Common myeloid progenitor, CD34-positive (primary cell): ENCODE measurements around the gene HSF4.

Experiments used
- CTCF ChIA-PET: fragments of 350-600 bp; sonication (Branson Sonifier 250); formaldehyde crosslinking; loops from one replicate; lab custom pipeline; 2021; ENCODE audit warnings: antibody characterized with exemption; lab: Charles Lee
- POLR2A ChIA-PET: fragments of 350-600 bp; sonication (Branson Sonifier 250); formaldehyde crosslinking; loops from one replicate; lab custom pipeline; 2021; ENCODE audit warnings: antibody characterized with exemption; lab: Charles Lee
- DNase-seq, 3 donors: peaks; one replicate each; pipeline versions ENCODE4 v3.0.0 to v3.0.0-alpha.2; 2013
- H3K27ac ChIP-seq, 2 experiments: 1 replicate in 1 of 2; 2 replicates in 1 of 2; pipeline ENCODE4 v1.7.0; 2013; ENCODE audit warnings: inconsistent platforms in 2 of 2, low read length in 2 of 2, mild to moderate bottlenecking in 2 of 2, low read depth in 1 of 2, moderate library complexity in 1 of 2; ENCODE audit not compliant: severe bottlenecking in 2 of 2, insufficient read depth in 1 of 2, poor library complexity in 1 of 2
- H3K27me3 ChIP-seq, 5 experiments: replicated peaks in 2 of 5; 1 replicate in 3 of 5; 2 replicates in 2 of 5; pipeline versions ENCODE4 v1.6.1 to v1.7.0; 2013; ENCODE audit warnings: low read length in 4 of 5, mild to moderate bottlenecking in 2 of 5, moderate library complexity in 2 of 5, inconsistent platforms in 1 of 5; ENCODE audit not compliant: insufficient read depth in 5 of 5, control insufficient read depth in 4 of 5
- H3K36me3 ChIP-seq, 4 experiments: 1 replicate in 2 of 4; 2 replicates in 2 of 4; pipeline versions ENCODE4 v1.6.1 to v1.7.0; 2013; ENCODE audit warnings: low read length in 3 of 4, control low read depth in 1 of 4, mild to moderate bottlenecking in 1 of 4; ENCODE audit not compliant: control insufficient read depth in 4 of 4, insufficient read depth in 4 of 4
- H3K4me1 ChIP-seq, 4 experiments: 1 replicate in 3 of 4; 2 replicates in 1 of 4; pipeline versions ENCODE4 v1.6.1 to v1.7.1; 2013; ENCODE audit warnings: low read length in 3 of 4, mild to moderate bottlenecking in 3 of 4, control low read depth in 1 of 4, inconsistent platforms in 1 of 4, moderate library complexity in 1 of 4; ENCODE audit not compliant: control insufficient read depth in 4 of 4, insufficient read depth in 4 of 4; ENCODE audit errors: control extremely low read depth in 1 of 4
- H3K4me3 ChIP-seq, 7 experiments: 1 replicate in 4 of 7; 2 replicates in 3 of 7; pipeline versions ENCODE4 v1.5.1 to v1.7.0; 2013; ENCODE audit warnings: mild to moderate bottlenecking in 7 of 7, low read length in 6 of 7, moderate library complexity in 6 of 7, inconsistent platforms in 2 of 7, low read depth in 2 of 7, control low read depth in 1 of 7; ENCODE audit not compliant: insufficient read depth in 4 of 7, control insufficient read depth in 1 of 7; ENCODE audit errors: extremely low read depth in 1 of 7
- H3K9me3 ChIP-seq, 5 experiments: 1 replicate in 4 of 5; 2 replicates in 1 of 5; pipeline versions ENCODE4 v1.6.1 to v1.7.1; 2013; ENCODE audit warnings: low read length in 4 of 5, mild to moderate bottlenecking in 2 of 5, inconsistent platforms in 1 of 5, low read depth in 1 of 5, moderate library complexity in 1 of 5; ENCODE audit not compliant: control insufficient read depth in 4 of 5, insufficient read depth in 2 of 5; ENCODE audit errors: control extremely low read depth in 1 of 5
- WGBS: methylation state at CpG from one replicate; pipeline ENCODE4 v1.1.5; 2013; ENCODE audit not compliant: insufficient coverage; 5-methylcytosine and 5-hydroxymethylcytosine counted together

Gene HSF4

DNA sequence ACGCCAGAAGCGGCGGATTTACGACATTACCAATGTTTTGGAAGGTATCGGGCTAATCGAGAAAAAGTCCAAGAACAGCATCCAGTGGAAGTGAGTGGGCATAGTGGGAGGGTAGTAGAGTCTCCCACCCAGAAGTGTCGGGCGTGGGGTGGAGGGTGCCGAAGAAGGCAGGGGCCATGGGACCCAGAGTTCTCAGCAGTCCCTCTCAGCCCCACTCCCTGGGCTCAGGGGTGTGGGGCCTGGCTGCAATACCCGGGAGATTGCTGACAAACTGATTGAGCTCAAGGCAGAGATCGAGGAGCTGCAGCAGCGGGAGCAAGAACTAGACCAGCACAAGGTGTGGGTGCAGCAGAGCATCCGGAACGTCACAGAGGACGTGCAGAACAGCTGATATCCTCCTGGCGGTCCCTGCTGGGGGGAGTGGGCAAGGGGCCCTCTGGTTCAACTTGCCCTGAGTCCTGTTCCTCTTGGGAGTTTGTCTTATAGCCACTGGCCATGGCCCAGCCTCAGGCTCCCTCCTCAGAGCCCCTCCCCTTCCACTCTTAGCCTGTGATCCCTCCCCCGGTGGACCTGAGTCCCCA is 28.3 kb downstream of the HSF4 start:
- ChIA-PET POLR2A (interaction anchor here (1.5 kb wide), 1 partner anchor 30 kb away, joined by 3 read pairs; no protein-coding TSS in a partner anchor), CTCF (interaction anchor here (0.8 to 4.8 kb wide), 10 partner anchors 10 to 250 kb away, joined by 3 to 17 read pairs (median 4); partner anchors contain the start of gene MATCAP1)
- no peak for DNase-seq
- Histone ChIP-seq H3K4me3 (peak overlapping the region; percentile 72 to 98 (median 91)), H3K4me1 (peaks cover 0 to 22% (median 19%) of the 10 kb centered on the region in 4 experiments), H3K27ac (peak overlapping the region; percentile 66 to 90), H3K9me3 (no peaks in the 10 kb centered on the region), H3K36me3 (peaks cover 14 to 45% (median 42%) of the 10 kb centered on the region in 4 experiments), H3K27me3 (peaks cover 0 to 1% (median 0%) of the 10 kb centered on the region in 5 experiments)
- 34% methylated on average over 16 of the region's 17 CpGs for WGBS

DNA sequence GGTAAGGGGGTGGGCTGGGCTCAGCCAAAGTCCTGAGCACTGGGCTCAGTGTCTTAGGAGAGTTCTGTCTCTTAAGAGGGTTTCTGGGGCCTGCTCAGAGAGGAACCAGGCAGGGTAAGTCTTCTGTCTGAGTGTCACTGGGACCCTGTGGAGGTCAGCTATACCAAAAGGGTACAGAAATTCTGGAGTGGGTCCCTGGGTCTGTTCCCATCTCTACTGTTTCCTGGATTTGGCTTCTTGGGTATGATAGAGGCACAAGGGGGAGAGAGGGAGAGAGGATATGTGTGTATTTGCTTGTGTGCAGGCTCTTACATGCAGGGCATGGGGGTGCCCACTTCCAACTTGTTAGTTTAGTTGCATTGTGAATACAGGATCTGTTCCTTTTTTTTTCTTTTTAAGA is 29.0 kb downstream of the HSF4 start:
- H3K27ac ChIP-seq, result peak overlapping the region in 1 of 2 experiments; percentile 90
- CTCF ChIA-PET, result interaction anchor here (0.9 to 4.8 kb wide), 11 partner anchors 8 to 251 kb away, joined by 3 to 17 read pairs (median 5); partner anchors contain the start of gene TMEM208
- peak overlapping the region in 3 of 7 experiments; percentile 33 to 98 (median 97) for H3K4me3 ChIP-seq
- peaks cover 0 to 22% (median 20%) of the 10 kb centered on the region in 4 experiments for H3K4me1 ChIP-seq
- DNase-seq, result no peak
- H3K27me3 ChIP-seq, result no peaks in the 10 kb centered on the region
- H3K9me3 ChIP-seq, result no peaks in the 10 kb centered on the region
- peaks cover 17 to 52% (median 45%) of the 10 kb centered on the region in 4 experiments for H3K36me3 ChIP-seq
- POLR2A ChIA-PET, result no interaction called here

DNA sequence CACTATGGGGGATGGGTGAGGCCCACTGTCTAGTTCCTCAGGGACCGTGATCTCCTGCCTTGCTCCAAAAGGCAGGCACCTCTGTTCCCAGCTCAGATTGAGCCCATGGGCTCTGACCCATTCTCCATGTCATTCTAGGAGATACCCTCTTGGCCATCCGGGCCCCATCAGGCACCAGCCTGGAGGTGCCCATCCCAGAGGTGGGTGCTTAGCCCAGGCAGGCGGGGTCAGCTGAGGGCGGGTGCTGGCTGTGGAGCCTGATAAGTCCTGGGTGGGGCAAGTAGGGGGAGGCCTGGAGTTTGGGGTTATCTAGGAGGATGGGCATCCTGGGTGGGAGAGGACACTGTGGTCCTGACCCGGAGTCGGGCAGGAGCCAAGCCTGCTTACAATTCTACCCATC is 29.7 kb downstream of the HSF4 start:
- peaks cover 17 to 52% (median 45%) of the 10 kb centered on the region in 4 experiments for H3K36me3 ChIP-seq
- WGBS, result 100% methylated on average over 3 of the region's 6 CpGs
- H3K27ac ChIP-seq, result peak overlapping the region in 1 of 2 experiments; percentile 43
- H3K4me3 ChIP-seq, result no peak overlapping the region
- no peak for DNase-seq
- CTCF ChIA-PET, result interaction anchor here (1.0 to 4.8 kb wide), 8 partner anchors 9 to 251 kb away, joined by 3 to 17 read pairs (median 5); partner anchors contain the start of gene TMEM208
- POLR2A ChIA-PET, result no interaction called here
- H3K4me1 ChIP-seq, result peaks cover 0 to 22% (median 20%) of the 10 kb centered on the region in 4 experiments
- no peaks in the 10 kb centered on the region for H3K9me3 ChIP-seq
- no peaks in the 10 kb centered on the region for H3K27me3 ChIP-seq

DNA sequence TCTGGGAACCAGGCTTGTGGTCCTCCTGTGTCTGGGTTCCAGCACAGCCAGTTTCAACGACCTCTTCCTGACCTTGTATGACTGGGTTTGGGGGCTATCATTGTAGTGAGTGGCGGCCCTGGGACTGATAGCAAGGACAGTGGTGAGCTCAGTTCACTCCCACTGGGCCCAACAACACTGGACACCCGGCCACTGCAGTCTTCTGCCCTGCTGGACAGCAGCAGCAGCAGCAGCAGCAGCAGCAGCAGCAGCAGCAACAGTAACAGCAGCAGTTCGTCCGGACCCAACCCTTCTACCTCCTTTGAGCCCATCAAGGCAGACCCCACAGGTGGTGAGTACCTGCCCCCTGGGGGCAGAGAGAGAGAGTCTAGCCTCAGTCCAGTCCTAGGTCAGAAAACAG is 31.1 kb downstream of the HSF4 start:
- Histone ChIP-seq H3K36me3 (peaks cover 17 to 60% (median 48%) of the 10 kb centered on the region in 4 experiments), H3K9me3 (no peaks in the 10 kb centered on the region), H3K27me3 (no peaks in the 10 kb centered on the region), H3K27ac (no peak overlapping the region), H3K4me1 (peaks cover 0 to 22% (median 20%) of the 10 kb centered on the region in 4 experiments), H3K4me3 (no peak overlapping the region)
- DNase-seq, result no peak
- ChIA-PET POLR2A (no interaction called here), CTCF (interaction anchor here (0.6 to 4.8 kb wide), 6 partner anchors 9 to 242 kb away, joined by 3 to 17 read pairs (median 4); partner anchors contain the start of gene TMEM208)
- WGBS, result 93% methylated on average over 3 of the region's 5 CpGs

DNA sequence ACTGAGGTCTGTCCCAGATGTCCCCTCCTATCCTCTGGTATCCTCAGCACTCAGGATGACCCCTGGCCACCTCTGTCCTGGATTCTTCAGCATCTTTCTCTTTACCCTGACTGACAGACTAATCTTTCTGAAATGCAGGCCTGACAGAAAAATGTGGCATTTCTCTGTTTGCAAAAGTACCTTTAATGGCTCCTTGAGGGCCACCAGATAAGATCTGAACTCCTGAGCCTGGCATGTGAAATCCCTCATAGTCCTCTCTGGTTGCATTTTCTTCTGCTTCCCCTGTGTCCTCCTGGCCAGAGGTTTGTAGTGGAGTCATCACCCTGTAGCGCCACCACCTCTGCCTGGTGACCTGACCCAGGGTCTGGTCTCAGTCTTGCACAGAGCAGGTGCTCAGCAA is 32.3 kb downstream of the HSF4 start:
- no peaks in the 10 kb centered on the region for H3K9me3 ChIP-seq
- H3K27me3 ChIP-seq, result no peaks in the 10 kb centered on the region
- no peak for DNase-seq
- POLR2A ChIA-PET, result no interaction called here
- H3K27ac ChIP-seq, result no peak overlapping the region
- no peak overlapping the region for H3K4me3 ChIP-seq
- CTCF ChIA-PET, result interaction anchor here (0.9 to 4.8 kb wide), 9 partner anchors 8 to 64 kb away, joined by 3 to 22 read pairs (median 7); no protein-coding TSS in a partner anchor
- peaks cover 17 to 68% (median 55%) of the 10 kb centered on the region in 4 experiments for H3K36me3 ChIP-seq
- 80% methylated on average over 1 of the region's 1 CpG for WGBS
- peaks cover 0 to 16% (median 15%) of the 10 kb centered on the region in 4 experiments for H3K4me1 ChIP-seq

DNA sequence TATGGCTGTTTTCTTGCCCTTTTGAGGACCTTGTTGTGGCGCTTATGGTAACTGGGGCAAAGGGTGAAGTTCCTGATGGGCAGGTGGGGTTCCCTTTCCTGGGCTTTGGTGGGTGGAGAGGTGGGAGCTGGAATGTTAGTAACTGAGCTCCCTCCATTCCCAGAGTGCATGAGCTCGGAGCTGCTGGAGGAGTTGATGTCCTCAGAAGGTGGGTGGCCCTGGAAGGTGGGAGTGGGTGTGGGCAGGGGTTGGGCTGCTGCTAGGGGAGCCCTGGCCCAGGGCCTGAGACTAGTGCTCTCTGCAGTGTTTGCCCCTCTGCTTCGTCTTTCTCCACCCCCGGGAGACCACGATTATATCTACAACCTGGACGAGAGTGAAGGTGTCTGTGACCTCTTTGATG is 33.2 kb downstream of the HSF4 start:
- H3K36me3 ChIP-seq, result peaks cover 19 to 76% (median 61%) of the 10 kb centered on the region in 4 experiments
- POLR2A ChIA-PET, result interaction anchor here (0.6 to 1.0 kb wide), 2 partner anchors 13 to 47 kb away, joined by 4 to 6 read pairs; no protein-coding TSS in a partner anchor

More for the DNA sequence above, 33.2 kb downstream of the HSF4 start:
- no peak overlapping the region for H3K4me3 ChIP-seq
- no peak overlapping the region for H3K27ac ChIP-seq
- H3K27me3 ChIP-seq, result no peaks in the 10 kb centered on the region
- CTCF ChIA-PET, result interaction anchor here (0.9 to 2.9 kb wide), 23 partner anchors 9 to 244 kb away, joined by 3 to 22 read pairs (median 4); partner anchors contain the start of gene TMEM208
- peaks cover 0 to 14% (median 10%) of the 10 kb centered on the region in 4 experiments for H3K4me1 ChIP-seq
- no peaks in the 10 kb centered on the region for H3K9me3 ChIP-seq
- WGBS, result 93% methylated on average over 4 of the region's 6 CpGs
- no peak for DNase-seq
